ENCODE data around the gene OSBPL10. TPM values are rescaled to one million over a fixed set of nuclear protein-coding genes. Genes with fewer than 3 reads are reported as not detected.

The OSBPL10 gene
- polyA plus RNA-seq, 1 donor from 2014 or later: 2.0 TPM

GRCh38 chr3:31615071-31615875 is 365.8 kb downstream of the OSBPL10 start:
- no peaks in the 10 kb centered on the region for H3K9me2 ChIP-seq (ENCODE audit: insufficient read depth, low read length)
- no peak overlapping the region for H3K27ac ChIP-seq (ENCODE audit: low read length)
- H3K27me3 ChIP-seq (ENCODE audit: insufficient read depth, low read depth, low read length): no peaks in the 10 kb centered on the region
- H3K79me2 ChIP-seq (replicated peaks; ENCODE audit: insufficient read depth, low read length): peaks cover 7% of the 10 kb centered on the region
- TF ChIP-seq MXI1 (conservative IDR thresholded peaks at IDR 0.05; ENCODE audit: poor library complexity, severe bottlenecking): no peak
- no peak for TF ChIP-seq POLR2AphosphoS5 (IDR thresholded peaks at IDR 0.05)
- TF ChIP-seq REST (IDR thresholded peaks at IDR 0.05; ENCODE audit: borderline replicate concordance): no peak
- TF ChIP-seq SMC3 (conservative IDR thresholded peaks at IDR 0.05; ENCODE audit: poor library complexity): no peak
- no peak for TF ChIP-seq TAF1 (IDR thresholded peaks at IDR 0.05; ENCODE audit: low read depth)
- TF ChIP-seq EZH2 (IDR thresholded peaks at IDR 0.05; ENCODE audit: borderline replicate concordance, insufficient read depth, low read length, poor library complexity, severe bottlenecking): no peak
- no peak for TF ChIP-seq EP300 (conservative IDR thresholded peaks at IDR 0.05; ENCODE audit: poor library complexity, severe bottlenecking)
- no peak for TF ChIP-seq RAD21 (conservative IDR thresholded peaks at IDR 0.05)
- TF ChIP-seq CTCF (IDR thresholded peaks at IDR 0.05; ENCODE audit: poor library complexity, severe bottlenecking): no peak
- no peak overlapping the region for H3K9ac ChIP-seq (ENCODE audit: low read length)
- H3F3A ChIP-seq (ENCODE audit: insufficient read depth, low read length, poor library complexity, severe bottlenecking): peaks cover 3% of the 10 kb centered on the region
- H3K36me3 ChIP-seq (ENCODE audit: insufficient read depth, low read length): peaks cover 4% of the 10 kb centered on the region
- H2AFZ ChIP-seq (ENCODE audit: low read depth, low read length): no peak overlapping the region
- H4K20me1 ChIP-seq (ENCODE audit: insufficient read depth): no peaks in the 10 kb centered on the region
- no peak overlapping the region for H3K4me3 ChIP-seq (ENCODE audit: low read length)
- H3K4me2 ChIP-seq (ENCODE audit: low read length): no peak overlapping the region
- H3K9me3 ChIP-seq (ENCODE audit: low read length): no peaks in the 10 kb centered on the region

- H3K27me3 ChIP-seq (ENCODE audit: insufficient read depth, low read depth, low read length): no peaks in the 10 kb centered on the region
- H3K4me2 ChIP-seq (ENCODE audit: low read length): no peak overlapping the region
- peaks cover 4% of the 10 kb centered on the region for H3K36me3 ChIP-seq (ENCODE audit: insufficient read depth, low read length)
- H4K20me1 ChIP-seq (ENCODE audit: insufficient read depth): no peaks in the 10 kb centered on the region
- H3K9me2 ChIP-seq (ENCODE audit: insufficient read depth, low read length): no peaks in the 10 kb centered on the region
- H3K79me2 ChIP-seq (replicated peaks; ENCODE audit: insufficient read depth, low read length): peaks cover 7% of the 10 kb centered on the region
- TF ChIP-seq POLR2AphosphoS5 (IDR thresholded peaks at IDR 0.05) (no peak), EP300 (conservative IDR thresholded peaks at IDR 0.05; ENCODE audit: poor library complexity, severe bottlenecking) (no peak), REST (IDR thresholded peaks at IDR 0.05; ENCODE audit: borderline replicate concordance) (no peak), TAF1 (IDR thresholded peaks at IDR 0.05; ENCODE audit: low read depth) (no peak), EZH2 (IDR thresholded peaks at IDR 0.05; ENCODE audit: borderline replicate concordance, insufficient read depth, low read length, poor library complexity, severe bottlenecking) (no peak), SMC3 (conservative IDR thresholded peaks at IDR 0.05; ENCODE audit: poor library complexity) (no peak), RAD21 (conservative IDR thresholded peaks at IDR 0.05) (no peak)
- H3F3A ChIP-seq (ENCODE audit: insufficient read depth, low read length, poor library complexity, severe bottlenecking): peaks cover 3% of the 10 kb centered on the region
- no peak overlapping the region for H3K9ac ChIP-seq (ENCODE audit: low read length)
- no peak overlapping the region for H3K27ac ChIP-seq (ENCODE audit: low read length)
- H3K4me3 ChIP-seq (ENCODE audit: low read length): no peak overlapping the region
- no peak overlapping the region for H2AFZ ChIP-seq (ENCODE audit: low read depth, low read length)
- H3K9me3 ChIP-seq (ENCODE audit: low read length): no peaks in the 10 kb centered on the region
Measured at GRCh38 chr3:31614162-31614921, 366.7 kb downstream of the OSBPL10 start.

Measured in neural cell (in vitro differentiated cells).